ENCODE results near the gene GRIA1. TPM values are rescaled to one million over a fixed set of nuclear protein-coding genes. Genes with fewer than 3 reads are reported as not detected.

Gene GRIA1
- total and polyA plus RNA-seq, 2 of the 4 experiments (the other 2 are of a cell fraction) = 0.48 to 1.3 TPM

DNA sequence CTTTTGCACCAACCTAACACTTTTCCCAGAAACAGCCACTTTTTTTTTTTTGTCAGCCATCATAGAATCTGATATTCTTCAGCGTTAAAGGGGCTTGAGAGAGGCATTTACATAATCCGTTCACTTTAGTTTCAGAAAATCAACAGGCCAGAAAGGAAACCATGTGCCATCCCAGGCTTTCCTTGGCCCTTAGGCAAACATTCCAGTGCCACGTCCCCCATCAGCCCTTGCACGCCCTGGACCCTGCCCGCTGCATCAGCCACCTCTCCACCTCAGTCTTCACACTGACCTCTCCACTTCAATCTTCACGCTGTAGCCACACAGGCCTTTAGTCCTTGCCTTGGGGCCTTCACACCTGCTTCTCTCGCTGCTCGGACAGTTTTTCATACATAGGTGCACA, 123.2 kb downstream of the GRIA1 start:
- POLR2A ChIA-PET (ENCODE audit: unreplicated experiment) = no interaction called here

More for the DNA sequence above, 123.2 kb downstream of the GRIA1 start:
- no peak for DNase-seq
- no peak overlapping the region for H3K27ac ChIP-seq (ENCODE audit: insufficient read depth, low read length)
- no peaks in the 10 kb centered on the region for H3K79me1 ChIP-seq (ENCODE audit: low read depth in 1 of 2, low read length in 2 of 2)
- H3K4me1 ChIP-seq (ENCODE audit: control insufficient read depth, insufficient read depth, low read length) = peaks cover 8% of the 10 kb centered on the region
- no peak overlapping the region for H3K14ac ChIP-seq (replicated peaks; ENCODE audit: low read depth, low read length)
- no peak overlapping the region for H2AFZ ChIP-seq (replicated peaks; ENCODE audit: low read length, poor library complexity)
- no peak overlapping the region for H2BK120ac ChIP-seq (ENCODE audit: low read depth, low read length)
- H3K9me1 ChIP-seq (ENCODE audit: insufficient read depth, low read length) = peaks cover 2% of the 10 kb centered on the region; the same call in 1 of the 2 replicates
- no peak for ATAC-seq (ENCODE audit: low read depth)
- H3K4me3 ChIP-seq (ENCODE audit: insufficient read depth, low read depth, low read length) = no peak overlapping the region
- no peak overlapping the region for H2AK9ac ChIP-seq (replicated peaks; ENCODE audit: low read depth, low read length, poor library complexity)
- TF ChIP-seq, protein P1, sequence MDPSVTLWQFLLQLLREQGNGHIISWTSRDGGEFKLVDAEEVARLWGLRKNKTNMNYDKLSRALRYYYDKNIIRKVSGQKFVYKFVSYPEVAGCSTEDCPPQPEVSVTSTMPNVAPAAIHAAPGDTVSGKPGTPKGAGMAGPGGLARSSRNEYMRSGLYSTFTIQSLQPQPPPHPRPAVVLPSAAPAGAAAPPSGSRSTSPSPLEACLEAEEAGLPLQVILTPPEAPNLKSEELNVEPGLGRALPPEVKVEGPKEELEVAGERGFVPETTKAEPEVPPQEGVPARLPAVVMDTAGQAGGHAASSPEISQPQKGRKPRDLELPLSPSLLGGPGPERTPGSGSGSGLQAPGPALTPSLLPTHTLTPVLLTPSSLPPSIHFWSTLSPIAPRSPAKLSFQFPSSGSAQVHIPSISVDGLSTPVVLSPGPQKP (IDR thresholded peaks at IDR 0.05; ENCODE audit: borderline replicate concordance, low read depth, low read length) = no peak
- H3K27me3 ChIP-seq (ENCODE audit: control insufficient read depth, insufficient read depth, low read length) = no peaks in the 10 kb centered on the region
- no peak overlapping the region for H2BK15ac ChIP-seq (ENCODE audit: low read depth, low read length)
- intact Hi-C loops (cut with micrococcal nuclease) = no loop called here
- BruUV-seq (replicated peaks) = no TSS peak
- dilution Hi-C loops (cut with HindIII; ENCODE audit: low sequenced_read_pairs, unreplicated experiment) = no loop called here
- no peak overlapping the region for H3K18ac ChIP-seq (ENCODE audit: low read depth, low read length)
- no peak overlapping the region for H3K56ac ChIP-seq (ENCODE audit: extremely low read depth, insufficient read depth, low read length)
- no peak overlapping the region for H4K91ac ChIP-seq (ENCODE audit: insufficient read depth, low read depth, low read length)
- no peak overlapping the region for H3K4ac ChIP-seq (ENCODE audit: low read depth, low read length)
- WGBS, 2 experiments (ENCODE audit: extremely low coverage in 2 of 2, insufficient read length in 1 of 2) = 100% methylated on average over 3 of the region's 8 CpGs; no CpG with 5 or more reads in 1 of the 2 experiments
- no peak overlapping the region for H4K5ac ChIP-seq (ENCODE audit: low read depth, low read length)
- no peak overlapping the region for H3K9ac ChIP-seq (ENCODE audit: low read depth, low read length)
- CTCF ChIA-PET = no interaction called here
- no peaks in the 10 kb centered on the region for H4K20me1 ChIP-seq (ENCODE audit: insufficient read depth, low read length)
- H3K4me2 ChIP-seq (ENCODE audit: low read depth, low read length) = no peak overlapping the region
- no peak overlapping the region for H3K23ac ChIP-seq (ENCODE audit: low read depth, low read length)
- H2BK20ac ChIP-seq (ENCODE audit: low read depth, low read length) = no peak overlapping the region
- H4K8ac ChIP-seq (ENCODE audit: low read depth in 2 of 2, low read length in 2 of 2) = no peak overlapping the region
- H3K36me3 ChIP-seq (ENCODE audit: control insufficient read depth, insufficient read depth, low read length) = no peaks in the 10 kb centered on the region
- no peaks in the 10 kb centered on the region for H3K9me3 ChIP-seq (ENCODE audit: control insufficient read depth, insufficient read depth, low read length)
- no peak overlapping the region for H2BK5ac ChIP-seq (ENCODE audit: low read depth, low read length, poor library complexity, severe bottlenecking)
- in situ Hi-C loops (cut with MboI; ENCODE audit: low sequenced_read_pairs) = no loop called here
- no peak overlapping the region for H2AK5ac ChIP-seq (ENCODE audit: low read depth, low read length)
